CD8-positive, alpha-beta memory T cell (primary cell): ENCODE results near the gene ZNF808. TPM values are rescaled to one million over a fixed set of nuclear protein-coding genes. Genes with fewer than 3 reads are reported as not detected.
"Not testable (repeated sequence)": the region's sequence is repeated elsewhere in the genome, so short reads cannot be mapped to it uniquely, and the experiment has no call there.

Experiments used
- CTCF ChIA-PET: fragments of 350-600 bp; sonication (Branson Sonifier 250); formaldehyde crosslinking; loops from one replicate; lab custom pipeline; 2021; ENCODE audit warnings: antibody characterized with exemption; lab: Charles Lee
- POLR2A ChIA-PET: fragments of 350-600 bp; sonication (Branson Sonifier 250); formaldehyde crosslinking; loops from one replicate; lab custom pipeline; 2021; ENCODE audit warnings: antibody characterized with exemption; lab: Charles Lee
- DNase-seq, 5 donors: peaks; one replicate each; pipeline versions ENCODE4 v3.0.0 to v3.0.0-alpha.2; 2020 to 2022; ENCODE audit warnings: mixed read lengths in 1 of 5
- H3K27ac ChIP-seq: one replicate; pipeline ENCODE4 v1.7.0; 2013; ENCODE audit warnings: low read depth, mild to moderate bottlenecking, low read length, moderate library complexity
- H3K27me3 ChIP-seq: 2 replicates; pipeline ENCODE4 v1.7.0; 2013; ENCODE audit warnings: low read length, mild to moderate bottlenecking; ENCODE audit not compliant: insufficient read depth, poor library complexity, severe bottlenecking
- H3K36me3 ChIP-seq: 2 replicates; pipeline ENCODE4 v1.7.0; 2013; ENCODE audit warnings: mild to moderate bottlenecking, low read length, moderate library complexity; ENCODE audit not compliant: insufficient read depth
- H3K4me1 ChIP-seq: 2 replicates; pipeline ENCODE4 v1.7.0; 2013; ENCODE audit warnings: mild to moderate bottlenecking, low read length, moderate library complexity; ENCODE audit not compliant: insufficient read depth
- H3K4me3 ChIP-seq: 2 replicates; pipeline ENCODE4 v1.7.0; 2013; ENCODE audit warnings: mild to moderate bottlenecking, low read length
- H3K9me3 ChIP-seq: 2 replicates; pipeline ENCODE4 v1.7.0; 2013; ENCODE audit warnings: mild to moderate bottlenecking, low read length
- H3K27ac Mint-ChIP-seq, 8 donors: one replicate each; pipeline ENCODE4 v1.8.0; 2020 to 2021; ENCODE audit warnings: mixed read lengths in 8 of 8, mild to moderate bottlenecking in 6 of 8, inconsistent platforms in 3 of 8, moderate library complexity in 3 of 8
- H3K27me3 Mint-ChIP-seq, 2 donors: one replicate each; pipeline ENCODE4 v1.8.0; 2020 to 2021; ENCODE audit warnings: mixed read lengths in 2 of 2, mild to moderate bottlenecking in 1 of 2, moderate library complexity in 1 of 2
- H3K36me3 Mint-ChIP-seq, 3 donors: one replicate each; pipeline ENCODE4 v1.8.0; 2020 to 2021; ENCODE audit warnings: mixed read lengths in 3 of 3, inconsistent platforms in 1 of 3, mild to moderate bottlenecking in 1 of 3
- H3K4me1 Mint-ChIP-seq, 3 donors: one replicate each; pipeline ENCODE4 v1.8.0; 2020 to 2021; ENCODE audit warnings: mixed read lengths in 3 of 3, inconsistent platforms in 1 of 3, mild to moderate bottlenecking in 1 of 3
- H3K4me3 Mint-ChIP-seq, 7 donors: one replicate each; pipeline ENCODE4 v1.8.0; 2020 to 2021; ENCODE audit warnings: mixed read lengths in 7 of 7, mild to moderate bottlenecking in 6 of 7, moderate library complexity in 4 of 7, inconsistent platforms in 2 of 7
- H3K9me3 Mint-ChIP-seq, 5 donors: one replicate each; pipeline ENCODE4 v1.8.0; 2020 to 2022; ENCODE audit warnings: mixed read lengths in 5 of 5, mild to moderate bottlenecking in 3 of 5, moderate library complexity in 2 of 5, inconsistent platforms in 1 of 5
- polyA plus RNA-seq: library from polyadenylated mRNA; unstranded; fragments of 300-500 nt; fragmentation: Illumina TruSeq; gene quantifications from one replicate; pipeline ENCODE4 v1.2.3, GENCODE V29; 2021
- total RNA-seq, 2 experiments: library from RNA; stranded (reverse); gene quantifications; one replicate each; pipeline ENCODE4 v1.2.3, GENCODE V29; 2021

Gene ZNF808
- total and polyA plus RNA-seq, 3 experiments from 2014 or later, result 14.4 to 31.9 (median 28.2) TPM

DNA sequence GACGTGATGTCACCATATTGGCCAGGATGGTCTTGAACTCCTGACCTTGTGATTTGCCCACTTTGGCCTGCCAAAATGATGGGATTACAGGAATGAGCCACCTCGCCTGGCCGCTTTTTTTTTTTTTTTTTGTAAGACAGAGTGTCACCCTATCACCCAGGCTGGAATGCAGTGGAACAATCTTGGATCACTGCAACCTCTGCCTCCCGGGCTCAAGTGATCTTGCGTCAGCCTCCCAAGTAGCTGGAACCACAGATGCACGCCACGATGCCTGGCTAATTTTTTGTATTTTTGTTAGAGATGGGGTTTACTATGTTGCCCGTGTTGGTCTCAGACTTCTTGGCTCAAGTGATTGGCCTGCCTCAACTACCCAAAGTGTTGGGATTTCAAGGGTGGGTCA lies 28.9 kb upstream of the ZNF808 start:
- peaks cover 37 to 85% (median 61%) of the 10 kb centered on the region in 5 donors for H3K9me3 Mint-ChIP-seq
- H3K27me3 ChIP-seq, result no peaks in the 10 kb centered on the region
- H3K36me3 ChIP-seq, result no peaks in the 10 kb centered on the region
- no peak overlapping the region for H3K27ac ChIP-seq
- ChIA-PET POLR2A (no interaction called here), CTCF (no interaction called here)
- peaks cover 0 to 2% of the 10 kb centered on the region in 2 donors for H3K27me3 Mint-ChIP-seq
- no peak for DNase-seq
- no peak overlapping the region for H3K4me3 Mint-ChIP-seq
- no peaks in the 10 kb centered on the region for H3K4me1 ChIP-seq
- H3K4me1 Mint-ChIP-seq, result no peaks in the 10 kb centered on the region
- no peak overlapping the region for H3K27ac Mint-ChIP-seq
- H3K36me3 Mint-ChIP-seq, result peaks cover 9 to 52% (median 51%) of the 10 kb centered on the region in 3 donors
- no peaks in the 10 kb centered on the region for H3K9me3 ChIP-seq
- H3K4me3 ChIP-seq, result no peak overlapping the region

DNA sequence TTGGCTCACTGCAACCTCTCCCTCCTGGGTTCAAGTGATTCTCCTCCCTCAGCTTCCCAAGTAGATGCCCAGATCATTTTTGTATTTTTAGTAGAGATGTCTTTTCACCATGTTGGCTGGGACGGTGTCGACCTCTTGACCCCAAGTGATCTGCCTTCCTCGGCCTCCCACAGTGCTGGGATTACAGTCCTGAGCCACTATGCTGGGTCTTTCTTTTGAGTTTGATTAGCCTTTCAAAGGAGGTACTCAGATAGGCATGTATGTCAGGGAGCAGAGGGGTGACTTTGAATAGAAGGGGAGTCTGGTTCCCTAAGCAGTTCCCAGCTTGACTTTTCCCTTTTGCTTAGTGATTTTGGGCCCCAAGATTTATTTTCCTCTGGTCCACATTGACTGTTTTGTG lies 27.0 kb upstream of the ZNF808 start:
- DNase-seq, H3K27me3 Mint-ChIP-seq, H3K4me3 Mint-ChIP-seq, H3K9me3 ChIP-seq, H3K27ac ChIP-seq, POLR2A ChIA-PET, H3K27me3 ChIP-seq, CTCF ChIA-PET, H3K4me1 ChIP-seq, H3K27ac Mint-ChIP-seq, H3K4me3 ChIP-seq, H3K4me1 Mint-ChIP-seq, H3K36me3 ChIP-seq: not testable (repeated sequence)
- Mint-ChIP-seq H3K9me3 (peaks cover 32 to 81% (median 58%) of the 10 kb centered on the region in 5 donors), H3K36me3 (peaks cover 8 to 64% (median 56%) of the 10 kb centered on the region in 3 donors)

DNA sequence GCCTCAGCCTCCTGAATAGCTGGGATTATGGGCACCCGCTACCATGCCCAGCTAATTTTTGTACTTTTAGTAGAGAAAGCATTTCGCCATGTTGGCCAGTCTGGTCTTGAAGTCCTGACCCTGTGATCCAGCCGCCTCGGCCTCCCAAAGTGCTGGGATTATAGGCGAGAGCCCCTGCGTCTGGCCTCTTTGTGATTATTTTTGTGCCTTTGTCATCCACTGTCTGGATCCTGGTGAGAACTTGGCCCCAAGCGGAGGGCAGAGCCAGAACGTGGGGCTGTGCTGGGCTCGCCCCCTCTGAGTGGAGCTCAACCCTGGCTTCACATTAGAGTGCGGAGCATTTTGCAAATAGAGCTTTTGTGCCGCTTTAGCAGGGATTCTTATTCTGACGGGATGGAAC lies 26.5 kb upstream of the ZNF808 start:
- H3K36me3 Mint-ChIP-seq, result peaks cover 8 to 64% (median 59%) of the 10 kb centered on the region in 3 donors

DNA sequence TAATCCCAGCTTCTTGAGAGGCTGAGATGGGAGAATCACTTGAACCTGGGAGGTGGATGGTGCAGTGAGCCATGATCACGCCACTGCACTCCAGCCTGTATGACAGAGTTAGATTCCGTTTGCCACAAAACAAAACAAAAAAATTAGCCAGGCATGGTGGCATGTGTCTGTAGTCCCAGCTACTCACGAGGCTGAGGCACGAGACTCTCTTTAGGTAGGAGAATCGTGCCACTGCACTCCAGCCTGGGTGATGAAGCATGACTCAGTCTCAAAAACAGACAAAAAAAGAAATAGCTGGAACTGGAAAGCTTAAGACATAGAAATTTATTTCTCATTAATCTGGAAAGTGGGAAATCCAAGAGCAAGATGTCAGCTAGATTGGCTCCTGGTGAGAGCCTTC lies 20.2 kb upstream of the ZNF808 start:
- no peaks in the 10 kb centered on the region for H3K9me3 ChIP-seq
- H3K27ac ChIP-seq, result no peak overlapping the region
- Mint-ChIP-seq H3K27me3 (no peaks in the 10 kb centered on the region), H3K9me3 (peaks cover 26 to 88% (median 52%) of the 10 kb centered on the region in 5 donors), H3K36me3 (peaks cover 4 to 72% (median 64%) of the 10 kb centered on the region in 3 donors), H3K4me3 (no peak overlapping the region), H3K27ac (peak overlapping the region in 1 of 8 donors; percentile 73), H3K4me1 (no peaks in the 10 kb centered on the region)
- no peak overlapping the region for H3K4me3 ChIP-seq
- ChIA-PET POLR2A (no interaction called here), CTCF (no interaction called here)
- H3K27me3 ChIP-seq, result no peaks in the 10 kb centered on the region
- DNase-seq, result no peak
- no peaks in the 10 kb centered on the region for H3K36me3 ChIP-seq
- H3K4me1 ChIP-seq, result no peaks in the 10 kb centered on the region

More for the DNA sequence above, 26.5 kb upstream of the ZNF808 start:
- H3K4me3 ChIP-seq, CTCF ChIA-PET, H3K27me3 ChIP-seq, H3K27me3 Mint-ChIP-seq, H3K27ac ChIP-seq, H3K9me3 ChIP-seq, H3K36me3 ChIP-seq, H3K4me1 ChIP-seq, POLR2A ChIA-PET, H3K4me3 Mint-ChIP-seq, DNase-seq, H3K4me1 Mint-ChIP-seq, H3K27ac Mint-ChIP-seq: not testable (repeated sequence)
- peaks cover 32 to 81% (median 55%) of the 10 kb centered on the region in 5 donors for H3K9me3 Mint-ChIP-seq

DNA sequence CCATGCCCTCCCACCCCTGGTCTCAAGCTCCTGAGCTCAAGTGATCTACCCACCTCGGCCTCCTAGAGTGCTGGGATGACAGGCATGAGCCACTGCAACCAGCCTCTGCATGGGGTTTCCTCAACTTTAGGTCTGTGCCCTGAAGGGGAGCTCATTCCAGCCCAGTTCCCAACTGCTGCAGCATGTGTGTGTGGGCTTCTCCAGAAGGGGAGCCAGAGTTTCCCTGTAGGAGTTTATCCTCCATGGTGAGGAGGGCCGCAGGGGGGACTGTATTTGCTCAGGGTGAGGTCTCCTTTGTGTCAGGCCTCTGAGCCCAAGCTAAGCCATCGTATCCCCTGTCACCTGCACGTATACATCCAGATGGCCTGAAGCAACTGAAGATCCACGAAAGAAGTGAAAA lies 11.3 kb upstream of the ZNF808 start:
- H3K27ac ChIP-seq, result no peak overlapping the region
- no peaks in the 10 kb centered on the region for H3K27me3 ChIP-seq
- no peak overlapping the region for H3K4me3 ChIP-seq
- no peaks in the 10 kb centered on the region for H3K9me3 ChIP-seq
- Mint-ChIP-seq H3K4me1 (peaks cover 0 to 1% (median 0%) of the 10 kb centered on the region in 3 donors), H3K27me3 (peaks cover 2 to 18% of the 10 kb centered on the region in 2 donors), H3K9me3 (peaks cover 19 to 94% (median 68%) of the 10 kb centered on the region in 5 donors), H3K36me3 (peaks cover 9 to 49% (median 22%) of the 10 kb centered on the region in 3 donors), H3K27ac (no peak overlapping the region), H3K4me3 (no peak overlapping the region)
- DNase-seq, result no peak
- H3K36me3 ChIP-seq, result no peaks in the 10 kb centered on the region
- POLR2A ChIA-PET, result no interaction called here
- no peaks in the 10 kb centered on the region for H3K4me1 ChIP-seq
- CTCF ChIA-PET, result no interaction called here

DNA sequence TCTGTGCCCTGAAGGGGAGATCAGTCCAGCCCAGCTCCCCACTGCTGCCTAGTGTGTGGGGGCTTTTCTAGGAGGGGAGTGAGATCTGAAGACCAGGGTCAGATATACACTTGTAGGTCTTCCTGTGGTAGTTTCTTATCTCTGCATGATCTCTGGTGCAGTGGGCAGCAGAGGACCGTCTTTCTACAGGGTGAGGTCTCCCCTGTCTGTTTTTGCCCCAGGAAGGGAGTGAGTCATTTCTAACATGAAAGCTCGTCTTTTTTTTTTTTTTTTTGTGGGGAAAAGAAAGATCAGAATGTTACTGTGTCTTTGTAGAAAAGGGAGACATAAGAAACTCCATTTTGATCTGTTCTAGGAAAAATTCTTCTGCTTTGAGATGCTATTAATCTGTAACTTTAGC lies 8.8 kb upstream of the ZNF808 start:
- Mint-ChIP-seq H3K27me3 (peaks cover 4 to 18% of the 10 kb centered on the region in 2 donors), H3K36me3 (peaks cover 7 to 43% (median 11%) of the 10 kb centered on the region in 3 donors), H3K27ac (no peak overlapping the region), H3K4me3 (no peak overlapping the region), H3K4me1 (peaks cover 0 to 1% (median 0%) of the 10 kb centered on the region in 3 donors), H3K9me3 (peaks cover 11 to 85% (median 45%) of the 10 kb centered on the region in 5 donors)
- H3K27ac ChIP-seq, result no peak overlapping the region
- no peaks in the 10 kb centered on the region for H3K27me3 ChIP-seq
- no peaks in the 10 kb centered on the region for H3K9me3 ChIP-seq
- H3K4me1 ChIP-seq, result no peaks in the 10 kb centered on the region
- H3K36me3 ChIP-seq, result no peaks in the 10 kb centered on the region
- no peak for DNase-seq
- POLR2A ChIA-PET, result no interaction called here
- H3K4me3 ChIP-seq, result no peak overlapping the region
- CTCF ChIA-PET, result interaction anchor here (0.6 kb wide), 1 partner anchor 611 kb away, joined by 3 read pairs; no protein-coding TSS in a partner anchor

DNA sequence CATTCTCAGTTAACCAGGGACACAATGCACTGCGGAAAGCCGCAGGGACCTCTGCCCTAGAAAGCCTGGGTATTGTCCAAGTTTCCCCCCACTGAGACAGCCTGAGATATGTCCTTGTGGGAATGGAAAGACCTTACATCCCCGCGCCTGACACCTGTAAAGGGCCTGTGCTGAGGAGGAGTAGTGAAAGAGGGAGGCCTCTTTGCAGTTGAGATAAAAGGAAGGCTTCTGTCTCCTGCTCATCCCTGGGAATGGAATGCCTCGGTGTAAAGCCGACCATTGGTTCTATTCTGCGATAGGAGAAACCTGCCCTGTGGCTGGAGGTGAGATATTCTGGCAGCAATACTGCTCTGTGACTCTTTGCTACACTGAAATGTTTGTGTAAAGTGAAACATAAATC lies 8.3 kb upstream of the ZNF808 start:
- Mint-ChIP-seq H3K27me3 (peaks cover 4 to 18% of the 10 kb centered on the region in 2 donors), H3K36me3 (peaks cover 4 to 38% (median 5%) of the 10 kb centered on the region in 3 donors), H3K9me3 (peaks cover 11 to 82% (median 40%) of the 10 kb centered on the region in 5 donors)
- CTCF ChIA-PET, H3K4me3 Mint-ChIP-seq, H3K4me1 ChIP-seq, DNase-seq, POLR2A ChIA-PET, H3K9me3 ChIP-seq, H3K27ac Mint-ChIP-seq, H3K27me3 ChIP-seq, H3K4me1 Mint-ChIP-seq, H3K36me3 ChIP-seq, H3K4me3 ChIP-seq, H3K27ac ChIP-seq: not testable (repeated sequence)

DNA sequence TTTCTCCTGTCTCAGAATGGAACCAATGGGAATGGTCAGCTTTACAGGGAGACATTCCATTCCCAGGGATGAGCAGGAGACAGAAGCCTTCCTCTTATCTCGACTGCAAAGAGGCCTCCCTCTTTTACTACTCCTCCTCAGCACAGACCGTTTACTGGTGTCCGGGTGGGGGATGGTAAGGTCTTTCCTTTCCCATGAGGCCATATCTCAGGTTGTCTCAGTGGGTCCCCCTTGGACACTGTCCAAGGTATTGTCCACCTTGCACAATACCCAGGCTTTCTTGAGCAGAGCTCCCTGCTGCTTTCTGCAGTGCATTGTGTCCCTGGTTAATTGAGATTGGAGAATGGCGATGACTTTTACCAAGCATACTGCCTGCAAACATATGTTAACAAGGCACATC lies 7.5 kb upstream of the ZNF808 start:
- no peak overlapping the region for H3K4me3 Mint-ChIP-seq
- ChIA-PET POLR2A (no interaction called here), CTCF (no interaction called here)
- Histone ChIP-seq H3K9me3 (no peaks in the 10 kb centered on the region), H3K4me1 (no peaks in the 10 kb centered on the region), H3K27ac (no peak overlapping the region), H3K36me3 (no peaks in the 10 kb centered on the region), H3K4me3 (no peak overlapping the region), H3K27me3 (no peaks in the 10 kb centered on the region)
- peaks cover 11 to 78% (median 36%) of the 10 kb centered on the region in 5 donors for H3K9me3 Mint-ChIP-seq
- H3K36me3 Mint-ChIP-seq, result peaks cover 3 to 37% (median 4%) of the 10 kb centered on the region in 3 donors
- H3K27ac Mint-ChIP-seq, result no peak overlapping the region
- H3K27me3 Mint-ChIP-seq, result peaks cover 4 to 18% of the 10 kb centered on the region in 2 donors
- H3K4me1 Mint-ChIP-seq, result peaks cover 0 to 1% (median 0%) of the 10 kb centered on the region in 3 donors
- no peak for DNase-seq
